PC-9 (cell line): Measurements from ENCODE around the gene MAP2K5. TPM values are rescaled to one million over a fixed set of nuclear protein-coding genes. Genes with fewer than 3 reads are reported as not detected.

Source experiments
- BruUV-seq: library from RNA; stranded (reverse); fragments of 400-500 nt; replicated peaks from 2 replicates; lab custom pipeline; 2021; lab: Mats Ljungman, UMichigan
- CTCF ChIA-PET: fragments of 300-600 bp; sonication (Branson Sonifier 250); formaldehyde crosslinking; loops from one replicate; lab custom pipeline; 2022; ENCODE audit warnings: antibody characterized with exemption; lab: Charles Lee
- POLR2A ChIA-PET: fragments of 300-600 bp; sonication (Branson Sonifier 250); formaldehyde crosslinking; loops from one replicate; lab custom pipeline; 2022; ENCODE audit warnings: antibody characterized with exemption; ENCODE audit not compliant: unreplicated experiment; lab: Charles Lee
- DNase-seq, 2 experiments: peaks; one replicate each; pipeline versions ENCODE4 v3.0.0 to v3.0.0-alpha.2; 2015 to 2022; ENCODE audit warnings: mixed read lengths in 1 of 2
- H2AFZ ChIP-seq: fragments of 200-600 bp; sonication (generic); 2 replicates; pipeline ENCODE4 v1.8.1; 2017; ENCODE audit warnings: antibody characterized with exemption
- H3F3A ChIP-seq: fragments of 200-600 bp; sonication (generic); 2 replicates; pipeline ENCODE4 v1.8.1; 2017; ENCODE audit warnings: antibody characterized with exemption, mild to moderate bottlenecking, low read depth; ENCODE audit not compliant: insufficient read depth
- H3K27ac ChIP-seq: fragments of 200-600 bp; sonication (generic); 2 replicates; pipeline ENCODE4 v1.6.1; 2016; ENCODE audit warnings: mixed run types
- H3K27me3 ChIP-seq: fragments of 200-600 bp; sonication (generic); 2 replicates; pipeline ENCODE4 v1.6.1; 2016; ENCODE audit warnings: low read depth, mixed run types; ENCODE audit not compliant: insufficient read depth
- H3K36me3 ChIP-seq: fragments of 200-600 bp; sonication (generic); 2 replicates; pipeline ENCODE4 v1.6.1; 2016; ENCODE audit warnings: low read depth, mixed run types
- H3K4me1 ChIP-seq: fragments of 200-600 bp; sonication (generic); replicated peaks from 2 replicates; pipeline ENCODE4 v1.6.1; 2016; ENCODE audit warnings: mixed run types; ENCODE audit not compliant: insufficient read depth
- H3K4me2 ChIP-seq: fragments of 200-600 bp; sonication (generic); 2 replicates; pipeline ENCODE4 v1.6.1; 2017; ENCODE audit warnings: mixed run types
- H3K4me3 ChIP-seq: fragments of 200-600 bp; sonication (generic); 2 replicates; pipeline ENCODE4 v1.6.1; 2016; ENCODE audit warnings: mixed run types
- H3K79me2 ChIP-seq: fragments of 200-600 bp; sonication (generic); 2 replicates; pipeline ENCODE4 v1.6.1; 2017; ENCODE audit warnings: low read depth, mixed run types
- H3K9me2 ChIP-seq: fragments of 200-600 bp; sonication (generic); 2 replicates; pipeline ENCODE4 v1.8.1; 2017; ENCODE audit warnings: mild to moderate bottlenecking; ENCODE audit not compliant: insufficient read depth
- H3K9me3 ChIP-seq: fragments of 200-600 bp; sonication (generic); 2 replicates; pipeline ENCODE4 v1.8.1; 2016; ENCODE audit warnings: low read depth; ENCODE audit not compliant: insufficient read depth
- H4K20me1 ChIP-seq: fragments of 200-600 bp; sonication (generic); 2 replicates; pipeline ENCODE4 v1.8.1; 2017; ENCODE audit not compliant: insufficient read depth
- CTCF ChIP-seq: fragments of 200-600 bp; sonication (generic); conservative IDR thresholded peaks from 2 replicates; pipeline ENCODE4 v1.6.1; 2017; ENCODE audit warnings: mixed run types, antibody characterized with exemption, mild to moderate bottlenecking, moderate library complexity
- EZH2 ChIP-seq: fragments of 200-600 bp; sonication (generic); IDR thresholded peaks from 2 replicates; pipeline ENCODE4 v1.8.0; 2017; ENCODE audit warnings: antibody characterized with exemption, low read depth
- intact Hi-C: fragments of 100-400 bp; cut with micrococcal nuclease; formaldehyde crosslinking; loops from one replicate; pipeline ENCODE4 v1.10.0; 2022; ENCODE audit not compliant: unreplicated experiment
- total RNA-seq: library from RNA; stranded (reverse); gene quantifications from 2 replicates; pipeline ENCODE4 v1.2.3, GENCODE V29; 2021

Gene MAP2K5
- total RNA-seq, 1 experiment from 2014 or later, result 26.9 TPM

GRCh38 chr15:67573194-67573593 lies 30.7 kb downstream of the MAP2K5 start:
- Histone ChIP-seq H3K4me2 (no peak overlapping the region), H3K27me3 (no peaks in the 10 kb centered on the region), H3K36me3 (no peaks in the 10 kb centered on the region), H3F3A (no peaks in the 10 kb centered on the region), H3K27ac (no peak overlapping the region), H3K4me3 (no peak overlapping the region), H2AFZ (no peak overlapping the region), H3K9me2 (no peaks in the 10 kb centered on the region), H3K79me2 (no peaks in the 10 kb centered on the region), H3K4me1 (no peaks in the 10 kb centered on the region), H3K9me3 (no peaks in the 10 kb centered on the region), H4K20me1 (no peaks in the 10 kb centered on the region)
- ChIA-PET POLR2A (no interaction called here), CTCF (no interaction called here)
- TF ChIP-seq CTCF (no peak), EZH2 (no peak)
- intact Hi-C loops, result no loop called here
- no TSS peak for BruUV-seq
- no peak for DNase-seq

GRCh38 chr15:67575039-67575502 lies 32.6 kb downstream of the MAP2K5 start:
- H3K9me3 ChIP-seq, result no peaks in the 10 kb centered on the region
- no peak overlapping the region for H2AFZ ChIP-seq
- no peaks in the 10 kb centered on the region for H3K36me3 ChIP-seq
- no peak overlapping the region for H3K27ac ChIP-seq
- H3K9me2 ChIP-seq, result no peaks in the 10 kb centered on the region
- no peaks in the 10 kb centered on the region for H3K79me2 ChIP-seq
- no peak overlapping the region for H3K4me2 ChIP-seq
- H3K27me3 ChIP-seq, result no peaks in the 10 kb centered on the region
- no peaks in the 10 kb centered on the region for H4K20me1 ChIP-seq
- no peaks in the 10 kb centered on the region for H3F3A ChIP-seq
- no peak for DNase-seq
- TF ChIP-seq CTCF, result no peak
- TF ChIP-seq EZH2, result no peak
- no peaks in the 10 kb centered on the region for H3K4me1 ChIP-seq
- CTCF ChIA-PET, result no interaction called here
- no TSS peak for BruUV-seq
- intact Hi-C loops, result no loop called here
- POLR2A ChIA-PET, result no interaction called here
- H3K4me3 ChIP-seq, result no peak overlapping the region

GRCh38 chr15:67578020-67578600 lies 35.6 kb downstream of the MAP2K5 start:
- H3K9me2 ChIP-seq, result no peaks in the 10 kb centered on the region
- POLR2A ChIA-PET, result no interaction called here
- no peaks in the 10 kb centered on the region for H3K27me3 ChIP-seq
- H3K36me3 ChIP-seq, result no peaks in the 10 kb centered on the region
- CTCF ChIA-PET, result no interaction called here
- no peaks in the 10 kb centered on the region for H3F3A ChIP-seq
- no peaks in the 10 kb centered on the region for H3K4me1 ChIP-seq
- DNase-seq, result no peak
- H3K4me3 ChIP-seq, result no peak overlapping the region
- TF ChIP-seq EZH2, result no peak
- TF ChIP-seq CTCF, result no peak
- no peak overlapping the region for H3K27ac ChIP-seq
- intact Hi-C loops, result no loop called here
- no peaks in the 10 kb centered on the region for H3K79me2 ChIP-seq
- H3K4me2 ChIP-seq, result no peak overlapping the region
- no peaks in the 10 kb centered on the region for H4K20me1 ChIP-seq
- H2AFZ ChIP-seq, result no peak overlapping the region
- H3K9me3 ChIP-seq, result no peaks in the 10 kb centered on the region
- BruUV-seq, result no TSS peak
